OCI-LY1 (cell line): ENCODE measurements around the gene PTPRA.

Source experiments
- CTCF ChIP-seq: fragments of 200-600 bp; sonication (generic), shearing (Covaris generic); IDR thresholded peaks from 2 replicates; pipeline ENCODE4 v1.5.1; 2017; ENCODE audit warnings: mild to moderate bottlenecking, antibody characterized with exemption, low read length, moderate library complexity, mixed read lengths
- EZH2 ChIP-seq: fragments of 200-600 bp; sonication (generic), shearing (Covaris generic); IDR thresholded peaks from 2 replicates; pipeline ENCODE4 v1.8.0; 2017; ENCODE audit warnings: borderline replicate concordance, mixed run types, mild to moderate bottlenecking, antibody characterized with exemption, low read length, moderate library complexity, mixed read lengths

DNA sequence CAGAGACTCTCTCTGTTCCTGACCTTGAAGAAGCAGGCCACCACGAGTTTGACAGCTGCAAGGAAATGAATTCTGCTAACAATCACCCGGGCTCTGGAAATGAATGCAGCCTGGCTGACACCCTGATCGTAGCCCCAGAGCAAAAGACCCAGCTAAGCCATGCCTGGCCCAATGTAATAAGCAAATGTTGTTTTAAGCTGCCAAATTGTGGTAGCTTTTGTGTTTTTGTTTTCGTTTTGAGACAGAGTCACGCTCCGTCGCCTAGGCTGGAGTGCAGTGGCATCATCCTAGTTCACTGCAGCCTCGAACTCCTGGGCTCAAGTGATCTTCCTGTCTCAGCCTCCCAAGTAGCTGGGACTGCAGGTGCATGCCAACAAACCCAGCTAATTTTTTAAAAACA is 194.8 kb downstream of the PTPRA start:
- no peak for TF ChIP-seq CTCF
- no peak for TF ChIP-seq EZH2
